HG03469 (cell line): ENCODE results near the gene CKAP5.

Experiments
- ATAC-seq: cut with Tn5 transposase; IDR thresholded peaks from one replicate; pipeline ENCODE4 v1.9.1; 2021; ENCODE audit warnings: mild to moderate bottlenecking, moderate library complexity, moderate number of reproducible peaks; ENCODE audit not compliant: unreplicated experiment

The CKAP5 gene

DNA sequence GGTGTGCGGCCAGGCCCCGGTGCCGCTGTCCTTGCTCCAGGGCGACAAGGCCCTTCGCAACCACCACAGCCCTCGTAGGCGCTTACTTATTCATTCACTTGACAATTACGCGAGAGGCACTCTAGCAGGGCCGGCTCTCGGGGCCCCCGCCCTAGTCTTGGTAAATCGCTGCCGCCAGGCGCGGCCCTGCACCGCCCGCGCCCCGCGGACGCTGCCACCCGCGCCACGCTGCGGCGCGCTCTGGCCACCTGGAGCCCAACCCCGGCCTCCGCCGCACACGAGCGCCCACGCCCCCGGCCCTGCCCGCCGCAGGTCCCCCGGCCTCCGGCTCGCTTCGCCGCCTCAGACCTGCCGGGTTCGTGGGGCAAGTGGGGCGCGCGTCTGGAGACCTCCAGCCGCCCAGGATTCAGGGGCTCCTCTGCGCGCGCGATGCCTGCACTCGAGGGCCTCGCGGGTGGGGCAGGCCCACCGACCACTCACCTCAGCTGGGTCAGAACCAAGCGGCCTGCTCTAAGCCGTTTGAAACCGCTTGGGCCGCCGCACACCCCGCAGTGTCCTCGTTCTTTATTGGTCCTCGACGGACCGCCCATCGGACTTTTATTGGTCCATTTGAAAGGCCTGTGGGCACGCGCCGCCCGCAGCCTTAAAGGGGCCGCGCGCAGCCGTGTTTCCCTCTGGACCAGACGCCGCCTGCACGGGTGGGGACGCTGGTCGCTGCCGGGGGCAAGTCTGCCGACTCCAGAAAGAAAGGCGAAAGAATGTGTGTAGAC is at the start of gene CKAP5:
Gene CKAP5, minus strand, starts transcription at position 541 of the 770 bp plus-strand sequence. CDS start 25,049 bp downstream, outside the sequence.
- ATAC-seq = peak; percentile 81

DNA sequence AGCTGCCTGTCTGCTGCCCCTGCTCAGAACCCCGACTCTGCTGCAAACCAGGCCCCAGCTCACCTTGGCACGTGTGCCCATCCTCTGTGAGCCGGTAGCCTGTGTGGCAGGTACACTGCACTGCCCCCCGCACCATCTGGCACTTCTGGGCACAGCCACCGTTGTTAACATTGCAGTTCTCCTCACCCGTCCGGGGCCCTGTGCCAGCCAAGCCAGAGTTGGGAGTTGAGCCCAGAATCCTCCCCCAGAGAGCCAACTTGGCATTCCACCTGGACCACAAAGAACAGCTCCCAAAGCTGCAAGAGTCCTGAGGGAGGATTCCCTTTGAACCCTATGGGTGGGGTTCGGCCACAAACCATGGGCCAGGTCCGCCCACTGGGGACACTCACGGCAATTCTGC is 49.7 kb upstream of the CKAP5 start:
- no peak for ATAC-seq

DNA sequence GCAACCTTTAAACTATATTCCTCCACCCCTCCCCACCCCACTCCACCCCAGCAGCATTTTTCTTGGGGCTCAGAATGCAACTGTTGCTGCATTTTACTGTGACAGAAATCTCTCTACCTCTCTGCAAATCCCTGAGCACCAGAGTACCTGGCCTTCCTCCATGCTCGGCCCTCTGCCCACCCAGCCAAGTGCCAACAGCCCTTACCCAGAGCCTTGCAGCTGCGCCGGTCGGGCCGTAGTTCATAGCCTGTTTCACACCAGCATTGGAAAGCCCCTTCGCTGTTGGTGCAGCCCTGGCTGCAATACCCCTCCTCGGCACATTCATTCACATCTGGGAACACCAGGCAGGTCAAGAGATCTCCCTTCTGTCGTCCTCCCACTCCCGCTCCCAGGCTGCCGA is 48.9 kb upstream of the CKAP5 start:
- ATAC-seq = no peak

DNA sequence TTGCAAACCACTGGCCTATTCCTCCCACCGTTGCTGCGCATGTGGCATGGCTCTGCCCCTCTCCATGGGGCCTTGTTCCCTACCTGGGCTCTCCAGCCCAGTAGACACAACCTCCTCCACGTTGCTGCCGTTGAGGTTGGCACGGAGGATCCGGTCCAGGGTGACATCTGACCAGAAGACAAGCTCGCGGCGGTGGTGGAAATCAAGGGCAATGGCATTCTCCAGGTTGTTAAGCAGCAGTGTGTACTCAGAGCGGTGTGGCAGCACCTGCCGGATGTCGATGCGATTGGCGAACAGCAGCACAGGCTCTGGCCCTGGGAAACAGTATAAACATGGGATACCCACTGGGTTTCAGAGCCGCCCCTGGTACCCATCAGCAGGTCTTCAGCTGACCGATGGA is 48.4 kb upstream of the CKAP5 start:
- no peak for ATAC-seq

DNA sequence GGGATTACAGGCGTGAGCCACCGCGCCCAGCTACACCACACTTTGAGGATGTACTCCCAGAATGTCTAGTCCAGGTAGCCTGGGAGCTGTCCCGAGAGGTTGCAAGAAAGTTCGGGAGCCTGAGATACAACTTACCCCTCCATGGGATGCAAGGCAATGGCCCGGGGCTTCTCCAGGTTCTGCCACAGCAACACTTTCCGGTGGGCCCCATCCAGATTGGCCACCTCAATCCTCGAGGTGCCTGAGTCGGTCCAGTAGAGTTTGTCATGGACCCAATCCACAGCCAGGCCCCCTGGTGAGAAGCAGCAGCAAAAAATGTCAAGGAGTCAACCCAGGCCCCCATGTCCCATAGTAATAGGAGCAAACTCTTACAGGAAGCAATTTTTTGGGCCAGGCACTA is 46.8 kb upstream of the CKAP5 start:
- no peak for ATAC-seq

DNA sequence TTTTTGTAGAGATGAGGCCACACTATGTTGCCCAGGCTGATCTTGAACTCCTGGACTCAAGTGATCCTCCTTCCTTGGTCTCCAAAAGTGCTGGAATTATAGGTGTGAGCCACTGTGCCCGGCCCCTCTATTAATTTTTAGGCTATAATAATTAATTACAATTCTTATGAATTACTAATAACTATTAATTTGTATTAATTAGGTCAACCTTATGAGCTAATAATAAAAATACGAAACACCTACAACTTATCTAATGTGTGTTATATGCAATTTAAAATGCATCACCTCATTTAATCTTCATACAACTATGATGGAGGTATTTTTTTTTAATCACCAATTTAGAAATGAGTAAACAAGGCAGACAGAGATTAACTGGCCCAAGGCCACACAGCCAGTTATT is 46.0 kb upstream of the CKAP5 start:
- no peak for ATAC-seq

DNA sequence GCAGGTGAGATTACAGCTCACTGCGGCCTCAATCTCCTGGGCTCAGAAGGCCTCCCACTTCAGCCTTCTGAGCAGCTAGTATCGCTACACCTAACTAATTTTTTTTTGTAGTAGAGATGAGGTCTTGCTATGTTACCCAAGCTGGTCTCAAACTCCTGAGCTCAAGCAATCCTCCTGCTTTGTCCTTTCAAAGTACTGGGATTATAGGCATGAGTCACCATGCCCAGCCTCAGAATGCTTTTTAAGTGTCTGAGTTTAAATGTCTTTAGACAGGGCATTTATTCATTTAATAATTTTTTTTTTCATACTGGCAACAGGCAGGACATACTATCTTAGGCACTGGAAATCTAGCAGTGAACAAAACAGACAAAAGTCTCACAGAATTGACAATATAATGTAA is 44.6 kb upstream of the CKAP5 start:
- no peak for ATAC-seq

DNA sequence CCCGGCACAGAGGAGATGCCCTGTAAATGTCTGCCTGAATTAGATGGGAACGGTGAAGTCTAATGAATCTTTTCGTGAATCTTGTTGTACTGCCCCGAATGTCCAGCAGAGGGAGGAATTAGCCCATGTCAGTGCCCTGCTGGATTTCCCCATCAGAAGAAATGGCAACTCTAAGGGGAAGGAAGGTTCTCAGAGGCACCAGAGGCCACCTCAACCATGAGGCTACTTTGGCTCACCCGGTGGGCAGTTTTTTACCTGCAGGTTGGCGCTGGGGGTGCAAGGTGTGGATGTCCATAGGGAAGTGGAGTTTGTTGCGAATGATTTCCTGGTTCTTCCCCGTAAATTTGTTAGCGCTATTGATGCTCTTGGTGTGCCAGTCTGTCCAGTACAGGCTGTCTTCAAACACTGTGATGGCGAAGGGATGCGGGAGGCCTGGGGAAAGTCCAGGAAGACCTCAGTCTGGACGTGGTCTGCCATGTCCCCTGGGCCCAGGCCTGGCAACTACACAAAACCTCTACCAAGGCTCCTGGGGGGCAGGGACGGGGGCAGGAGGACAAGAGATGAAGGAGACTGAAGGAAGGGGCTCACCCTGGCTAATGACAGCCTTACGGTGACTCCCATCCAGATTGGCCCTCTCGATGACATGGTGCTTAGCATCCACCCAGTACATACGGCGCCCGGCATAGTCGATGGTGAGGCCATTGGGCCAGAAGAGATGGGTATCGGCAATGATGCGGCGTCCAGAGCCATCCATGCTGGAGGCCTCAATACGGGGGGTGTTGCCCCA is 43.8 kb upstream of the CKAP5 start:
- ATAC-seq = no peak

DNA sequence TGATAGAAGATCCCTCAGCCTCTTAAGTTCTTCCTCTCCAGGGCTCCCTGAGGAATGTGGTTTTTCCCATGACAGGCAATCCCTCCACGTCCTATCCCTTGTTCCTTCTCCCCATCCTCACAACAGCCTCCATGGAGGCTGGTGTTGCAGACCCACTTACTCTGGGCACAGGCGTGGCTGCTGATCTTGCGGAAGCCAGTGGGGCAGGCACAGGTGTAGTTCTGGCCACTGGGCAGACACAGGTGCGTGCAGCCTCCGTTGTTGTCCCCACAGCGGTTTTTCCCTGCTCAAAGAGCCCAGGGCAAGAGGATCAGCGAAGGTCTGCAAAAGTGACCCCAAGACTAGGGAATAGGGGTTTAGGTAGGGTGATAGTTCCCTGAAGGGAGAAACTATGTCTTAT is 43.2 kb upstream of the CKAP5 start:
- no peak for ATAC-seq

DNA sequence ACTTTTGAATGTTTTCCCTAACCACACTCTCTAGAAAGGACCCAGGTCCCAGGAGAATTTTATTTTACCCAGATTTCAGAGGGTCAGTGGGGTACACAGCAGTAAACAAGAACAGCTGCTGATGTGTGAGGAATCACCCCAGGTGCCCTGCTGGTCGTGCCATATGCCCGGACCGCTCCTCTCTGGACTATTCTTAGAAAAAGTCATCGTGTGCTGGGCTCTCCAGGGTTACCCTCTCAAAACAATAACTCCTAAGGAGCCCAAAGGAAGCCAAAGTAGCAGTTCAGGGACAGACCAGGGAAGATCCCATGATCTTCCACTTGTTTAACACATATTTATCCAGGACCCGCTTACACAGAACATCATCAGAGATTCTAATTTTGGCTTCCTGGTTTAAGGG is 42.6 kb upstream of the CKAP5 start:
- no peak for ATAC-seq

DNA sequence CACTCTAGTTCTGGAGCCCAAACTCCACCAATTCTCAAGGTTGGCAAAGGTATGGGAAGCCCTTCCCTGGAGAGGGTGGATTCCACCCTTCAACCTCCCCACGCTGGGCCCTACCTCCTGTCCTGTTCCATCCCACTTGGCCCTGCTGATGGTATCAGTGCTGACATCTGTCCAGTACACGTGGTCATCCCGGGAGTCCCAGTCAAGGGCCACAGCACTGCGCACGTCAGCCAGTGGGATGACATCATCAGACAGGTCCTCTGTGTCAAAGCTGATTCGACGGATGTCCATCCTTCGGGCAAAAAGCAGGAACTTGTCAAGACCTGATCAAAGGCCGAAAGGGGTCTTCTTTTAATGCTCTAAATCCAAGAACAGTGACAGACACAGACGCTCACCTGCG is 40.1 kb upstream of the CKAP5 start:
- ATAC-seq = no peak

DNA sequence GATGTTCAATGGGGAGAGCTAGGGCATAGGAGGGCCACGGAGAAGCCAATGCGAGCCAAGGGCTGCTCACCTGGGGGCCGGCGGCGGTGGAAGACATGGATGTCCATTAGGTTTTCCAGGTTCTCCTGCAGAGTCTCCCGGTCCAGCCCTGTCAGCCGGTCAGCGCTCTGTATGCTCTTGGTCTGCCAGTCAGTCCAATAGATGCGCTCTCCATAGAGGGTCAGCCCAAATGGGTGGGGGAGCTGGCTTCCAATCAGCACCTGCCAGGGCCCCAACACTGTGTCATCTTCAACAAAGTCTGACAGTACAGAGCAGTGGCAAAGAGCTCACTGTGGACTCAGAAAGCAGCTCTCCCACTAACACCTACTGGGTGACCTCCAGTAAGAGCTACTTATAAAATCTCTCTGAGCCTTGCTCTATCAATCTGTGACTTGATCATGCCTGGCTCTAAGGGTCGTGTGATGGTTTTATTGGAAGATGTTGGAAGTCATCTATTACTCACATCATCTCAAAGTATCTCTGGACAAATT is 33.0 kb upstream of the CKAP5 start:
- ATAC-seq = no peak

DNA sequence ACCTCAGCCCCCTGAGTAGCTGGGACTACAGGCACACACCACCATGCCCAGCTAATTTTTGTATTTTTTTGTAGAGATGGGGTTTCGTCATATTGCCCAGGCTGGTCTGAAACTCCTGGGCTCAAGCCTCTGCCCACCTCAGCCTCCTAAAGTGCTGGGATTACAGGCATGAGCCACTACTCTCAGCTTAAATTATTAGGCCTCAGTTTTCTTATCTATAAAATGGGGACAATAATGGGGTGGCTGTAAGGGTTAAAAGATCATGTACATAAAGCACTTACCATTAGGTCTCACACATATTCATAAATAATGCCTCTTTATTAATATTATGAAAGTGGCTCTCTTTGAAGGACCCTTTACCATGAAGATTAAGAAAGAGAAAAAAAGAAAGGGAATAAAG is 31.5 kb upstream of the CKAP5 start:
- ATAC-seq = no peak

DNA sequence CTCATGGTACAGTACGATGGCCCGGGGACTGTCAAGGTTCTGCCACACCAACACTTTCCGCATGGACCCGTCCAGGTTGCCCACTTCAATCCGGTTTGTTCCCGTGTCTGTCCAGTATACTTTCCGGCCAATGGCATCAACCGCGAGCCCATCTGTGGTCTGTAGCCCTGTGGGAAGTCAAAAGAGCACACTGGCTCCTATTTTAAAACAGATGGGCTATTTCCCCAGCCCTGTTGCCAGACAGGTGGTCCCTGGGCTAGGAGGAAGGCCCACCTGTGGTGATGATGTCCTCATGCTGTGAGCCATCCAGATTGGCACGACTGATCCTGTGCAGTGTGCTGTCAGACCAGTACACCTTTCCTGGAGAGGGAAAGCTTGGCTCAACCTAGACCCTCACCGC is 30.4 kb upstream of the CKAP5 start:
- no peak for ATAC-seq

DNA sequence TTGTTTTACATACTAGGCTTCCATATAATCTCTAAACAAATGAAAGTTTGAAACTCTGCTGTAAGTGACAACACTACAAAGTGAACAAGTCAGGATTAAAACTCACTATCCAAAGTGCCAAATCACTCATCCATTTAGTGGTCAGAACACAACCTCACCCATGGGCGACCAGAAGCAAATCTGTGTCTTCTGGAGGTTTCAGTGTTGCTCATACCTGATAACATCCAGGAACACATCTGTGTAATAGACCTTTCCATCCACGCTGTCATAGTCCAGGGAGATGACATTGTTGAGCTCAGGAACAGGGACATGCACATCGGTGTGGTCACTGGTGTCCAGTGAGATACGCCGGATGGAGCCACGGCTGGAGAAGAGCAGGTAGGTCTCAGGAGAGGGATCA is 28.5 kb upstream of the CKAP5 start:
- ATAC-seq = no peak

DNA sequence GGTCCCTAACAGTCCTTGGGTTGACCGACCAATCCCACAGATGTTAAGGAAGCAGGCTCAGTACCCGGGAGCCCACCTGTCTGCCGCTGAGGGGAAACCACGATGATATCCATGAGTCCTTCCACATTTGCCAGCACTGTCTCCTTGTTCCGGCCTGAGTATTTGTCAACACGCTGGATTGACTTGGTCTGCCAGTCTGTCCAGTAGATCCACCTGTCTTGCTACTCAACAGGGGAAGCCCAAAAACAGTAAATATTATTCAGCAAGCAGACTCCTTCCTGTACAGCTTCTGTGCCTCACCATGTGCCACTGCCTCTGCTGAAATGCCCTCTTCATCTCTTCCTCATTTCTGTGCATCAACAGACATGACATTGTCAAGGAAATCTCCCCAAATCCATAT is 22.8 kb upstream of the CKAP5 start:
- no peak for ATAC-seq

DNA sequence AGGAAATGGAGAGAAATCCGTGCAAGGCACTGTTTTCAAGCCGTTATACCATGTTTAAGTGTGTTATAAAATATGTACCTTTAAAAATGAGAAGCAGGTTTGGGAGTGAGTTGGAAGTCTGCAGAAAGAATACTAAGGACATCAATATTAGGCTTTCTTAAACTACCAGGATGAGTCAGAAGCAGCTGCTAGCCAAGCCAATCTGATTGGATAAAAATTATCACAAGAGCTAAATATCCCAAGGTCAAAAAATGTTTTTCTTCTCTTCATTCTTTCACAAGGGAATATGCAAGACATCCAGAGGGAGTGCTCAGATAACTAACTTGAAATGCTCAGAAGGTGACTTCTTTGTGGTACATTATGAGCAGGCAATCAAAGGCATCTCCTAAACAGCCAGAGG is 19.3 kb upstream of the CKAP5 start:
- ATAC-seq = no peak

DNA sequence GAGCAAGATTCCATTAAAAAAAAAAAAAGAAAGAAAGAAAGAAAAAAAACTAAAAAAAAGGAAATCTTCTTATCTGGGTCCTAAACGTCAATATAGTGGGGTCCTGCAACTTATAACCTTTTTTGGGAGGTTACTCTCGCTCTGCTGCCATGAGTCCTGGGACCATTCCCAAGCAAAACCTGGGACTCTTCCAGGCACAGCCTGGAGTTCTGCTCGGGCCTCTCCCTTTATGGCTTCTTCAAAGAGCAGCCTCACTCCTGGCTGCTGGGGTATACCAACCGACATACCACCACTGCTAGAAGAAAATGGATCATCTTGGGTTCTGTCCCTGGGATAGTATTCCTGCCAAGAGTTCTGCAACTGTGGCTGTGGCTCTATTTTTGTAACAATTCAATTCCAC is 14.1 kb upstream of the CKAP5 start:
- ATAC-seq = no peak

DNA sequence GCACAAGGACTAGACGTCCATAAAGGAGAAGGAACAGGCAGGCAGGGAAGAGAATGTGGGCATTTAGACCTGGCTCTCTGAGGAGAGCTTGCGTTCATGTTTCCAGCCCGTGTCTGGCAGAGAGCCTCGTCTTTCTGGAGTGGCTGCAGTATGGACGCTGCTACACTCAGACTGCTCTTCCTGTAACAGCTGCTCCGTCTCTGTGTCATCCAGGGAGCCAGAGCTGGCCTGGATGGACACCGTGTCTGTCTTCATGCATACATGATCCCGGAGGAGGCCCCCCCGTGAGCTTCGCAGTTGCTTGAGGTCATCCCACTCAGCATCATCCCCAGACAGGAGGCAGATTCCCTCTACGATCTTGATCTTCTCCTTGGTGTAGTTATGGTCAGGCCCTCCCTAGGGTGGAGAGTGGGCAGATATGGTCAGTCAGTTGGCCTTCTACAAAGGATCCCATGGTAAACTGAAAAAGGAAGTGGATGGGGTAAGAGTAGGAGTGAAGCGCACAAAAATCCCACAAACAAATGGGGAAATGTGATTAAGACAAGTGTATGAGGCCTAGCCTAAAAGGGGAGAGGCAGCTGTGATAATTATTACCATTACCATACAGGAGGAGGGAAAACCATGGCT is 13.0 kb upstream of the CKAP5 start:
- ATAC-seq = no peak

DNA sequence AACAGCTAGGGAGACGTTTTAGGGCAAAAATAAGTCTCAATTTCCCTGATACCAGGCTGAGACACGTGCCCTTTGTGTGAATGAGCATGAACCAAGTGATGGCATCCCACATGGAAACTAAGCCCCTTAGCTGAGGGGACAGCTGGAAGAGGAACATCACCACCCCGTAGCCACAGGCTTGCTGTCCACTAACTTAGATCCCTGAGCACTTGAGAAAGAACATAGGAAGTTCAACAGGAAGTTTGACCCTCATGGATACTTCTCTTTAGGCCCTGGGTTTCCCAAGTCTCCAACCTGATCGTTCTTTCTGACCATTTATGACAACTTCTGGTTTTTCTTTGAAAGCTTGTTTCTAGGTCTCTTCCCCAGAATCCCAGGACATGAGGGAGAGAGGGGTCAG is 11.6 kb upstream of the CKAP5 start:
- ATAC-seq = no peak

DNA sequence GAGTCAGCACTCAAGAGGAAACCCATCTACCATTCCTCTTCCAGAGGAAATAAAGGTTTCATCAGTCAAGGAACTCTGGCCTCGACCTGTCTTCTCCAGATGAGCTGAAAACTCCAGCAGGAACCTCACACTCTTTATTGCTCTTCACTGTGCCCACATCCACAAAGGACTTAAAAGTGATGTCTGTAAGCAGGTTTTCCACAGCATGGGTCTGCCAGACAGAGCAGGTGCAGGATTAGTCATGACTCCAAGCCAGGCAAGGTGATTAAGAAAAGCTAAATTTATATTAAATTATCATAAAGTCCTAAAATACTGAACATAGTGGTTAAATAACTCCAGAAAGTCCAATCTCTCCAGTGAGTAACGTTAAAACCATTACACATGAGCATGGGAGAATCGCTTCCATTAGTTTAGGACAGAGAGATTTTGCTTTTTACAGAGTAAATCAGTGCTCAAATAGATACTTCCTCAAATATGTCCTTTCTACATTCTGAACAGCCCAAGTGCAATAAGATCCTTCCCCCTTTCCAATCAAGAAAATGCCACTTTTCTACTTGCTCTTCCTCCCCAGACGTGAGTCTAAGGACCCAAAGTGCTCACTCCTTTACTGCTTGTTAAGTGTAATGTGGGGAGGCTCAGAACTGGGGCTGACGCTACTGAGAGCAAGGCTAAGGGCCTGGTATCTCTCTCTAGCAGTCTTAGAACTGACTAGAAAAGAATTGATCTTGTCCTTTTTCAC is 10.7 kb upstream of the CKAP5 start:
- no peak for ATAC-seq
